ENCODE measurements around the gene CNTNAP2.

DNA sequence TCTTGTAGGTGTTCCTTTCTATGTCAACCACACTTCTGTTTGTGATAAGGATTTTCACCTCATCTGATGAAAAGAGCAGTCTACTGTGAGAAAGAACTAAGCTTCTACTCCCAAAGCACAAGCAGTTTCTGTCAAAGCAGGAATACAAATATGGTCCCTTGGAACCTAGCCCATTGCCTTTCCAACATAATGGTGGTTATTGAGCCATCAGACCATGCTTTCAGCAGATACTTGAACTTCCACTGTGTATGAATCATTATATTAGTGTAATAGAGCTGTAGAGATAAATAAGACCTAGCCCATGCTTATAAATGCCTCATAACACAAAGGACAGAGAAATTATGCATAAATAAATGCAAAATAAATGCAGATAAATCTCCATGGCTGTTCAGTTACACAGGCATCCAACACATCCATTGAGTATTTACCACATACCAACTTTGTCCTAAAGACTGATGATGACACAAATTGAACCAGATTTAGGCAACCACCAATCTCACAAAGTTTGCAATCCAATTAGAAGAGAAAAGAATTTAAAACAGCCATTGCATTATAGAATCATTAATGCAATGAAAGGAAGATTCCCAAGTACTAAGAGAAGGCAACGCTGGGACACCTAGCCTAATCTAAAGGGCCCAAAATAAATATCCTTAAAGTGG is 1744.6 kb downstream of the CNTNAP2 start:
- TF ChIP-seq, protein P1, sequence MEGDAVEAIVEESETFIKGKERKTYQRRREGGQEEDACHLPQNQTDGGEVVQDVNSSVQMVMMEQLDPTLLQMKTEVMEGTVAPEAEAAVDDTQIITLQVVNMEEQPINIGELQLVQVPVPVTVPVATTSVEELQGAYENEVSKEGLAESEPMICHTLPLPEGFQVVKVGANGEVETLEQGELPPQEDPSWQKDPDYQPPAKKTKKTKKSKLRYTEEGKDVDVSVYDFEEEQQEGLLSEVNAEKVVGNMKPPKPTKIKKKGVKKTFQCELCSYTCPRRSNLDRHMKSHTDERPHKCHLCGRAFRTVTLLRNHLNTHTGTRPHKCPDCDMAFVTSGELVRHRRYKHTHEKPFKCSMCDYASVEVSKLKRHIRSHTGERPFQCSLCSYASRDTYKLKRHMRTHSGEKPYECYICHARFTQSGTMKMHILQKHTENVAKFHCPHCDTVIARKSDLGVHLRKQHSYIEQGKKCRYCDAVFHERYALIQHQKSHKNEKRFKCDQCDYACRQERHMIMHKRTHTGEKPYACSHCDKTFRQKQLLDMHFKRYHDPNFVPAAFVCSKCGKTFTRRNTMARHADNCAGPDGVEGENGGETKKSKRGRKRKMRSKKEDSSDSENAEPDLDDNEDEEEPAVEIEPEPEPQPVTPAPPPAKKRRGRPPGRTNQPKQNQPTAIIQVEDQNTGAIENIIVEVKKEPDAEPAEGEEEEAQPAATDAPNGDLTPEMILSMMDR (IDR thresholded peaks at IDR 0.05) = no peak
- no peak for TF ChIP-seq POLR2A (IDR thresholded peaks at IDR 0.05)

Measured in uterus (tissue), 2 donors.